CD4-positive, alpha-beta T cell treated with Interleukin-17A for 4 hours (primary cell): ENCODE data around the gene DLG5.

Source experiments
- DNase-seq: peaks from one replicate; pipeline ENCODE4 v3.0.0-alpha.2; 2020; ENCODE audit warnings: mixed read lengths

The DLG5 gene

DNA sequence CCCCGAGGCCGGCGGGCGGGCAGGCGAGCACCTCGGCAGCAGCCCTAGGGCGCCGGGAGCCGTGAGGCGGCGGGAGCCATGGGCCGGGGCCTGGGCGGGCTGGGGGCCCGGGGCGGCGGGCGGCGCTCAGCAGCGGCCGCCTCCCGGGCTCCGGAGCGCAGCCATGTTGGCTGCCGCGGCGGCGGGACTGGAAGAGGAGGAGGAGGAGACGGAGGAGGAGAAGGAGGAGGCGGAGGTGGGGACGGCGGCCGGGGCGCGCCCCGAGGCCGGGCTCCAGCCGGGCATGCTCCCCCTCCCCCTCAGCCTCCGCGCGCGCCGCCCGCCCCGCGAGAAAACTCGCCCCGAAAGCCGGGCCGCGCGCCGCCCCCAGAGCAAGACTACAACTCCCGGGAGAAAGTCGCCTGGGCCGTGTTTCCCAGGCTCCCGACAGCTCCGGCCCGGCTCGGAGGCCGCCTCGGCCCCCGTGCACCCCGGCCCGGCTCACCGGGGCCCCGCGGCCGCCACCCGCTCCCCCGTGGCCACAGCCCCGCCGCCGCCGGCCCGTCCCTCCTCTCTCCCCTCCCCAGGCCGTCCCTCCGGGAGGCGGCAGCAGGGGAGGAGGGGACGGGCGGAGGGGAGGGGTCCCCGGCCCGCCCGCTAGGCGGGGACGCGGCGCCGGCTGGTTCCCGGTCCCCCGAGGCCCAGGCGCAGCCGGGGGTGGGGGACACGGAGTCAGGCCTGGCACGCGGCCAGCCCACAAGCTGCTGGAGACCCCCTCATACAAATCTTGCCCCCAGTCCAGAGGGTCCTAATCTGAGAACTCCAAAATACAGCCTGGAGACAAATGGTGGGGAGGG lies at the start of gene DLG5:
Gene DLG5 (minus strand): TSS at position 190 of the 836 bp plus-strand sequence. CDS start 235 bp downstream, outside the sequence.
- DNase-seq, result peak; percentile 15

DNA sequence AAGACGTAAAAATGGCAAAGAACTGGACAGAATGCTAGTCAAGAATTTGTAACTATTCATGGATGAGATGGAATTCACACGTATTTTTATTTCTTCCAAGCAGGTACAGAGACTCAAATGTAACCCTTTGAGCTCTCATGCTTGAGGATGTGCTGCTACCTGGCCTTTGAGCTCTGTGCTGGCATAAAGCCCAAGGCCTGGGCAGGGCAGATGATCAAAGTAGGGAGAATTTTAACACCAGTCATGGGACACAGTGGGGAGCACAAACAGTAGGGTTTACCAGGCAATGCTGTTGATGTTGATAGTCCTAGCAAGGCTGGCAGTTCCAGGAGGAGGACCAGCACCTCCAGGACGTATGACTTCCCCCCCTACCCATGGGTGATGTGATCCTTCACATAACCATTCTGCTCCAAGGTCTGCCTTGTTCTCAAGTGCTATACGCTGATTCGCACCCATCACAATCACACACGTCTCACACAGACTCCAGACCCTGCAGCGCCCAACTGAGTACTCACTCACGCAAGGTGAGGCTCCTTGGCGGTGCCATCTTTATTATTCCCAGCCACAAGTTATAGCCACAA lies 48.6 kb upstream of the DLG5 start:
- DNase-seq, result no peak

DNA sequence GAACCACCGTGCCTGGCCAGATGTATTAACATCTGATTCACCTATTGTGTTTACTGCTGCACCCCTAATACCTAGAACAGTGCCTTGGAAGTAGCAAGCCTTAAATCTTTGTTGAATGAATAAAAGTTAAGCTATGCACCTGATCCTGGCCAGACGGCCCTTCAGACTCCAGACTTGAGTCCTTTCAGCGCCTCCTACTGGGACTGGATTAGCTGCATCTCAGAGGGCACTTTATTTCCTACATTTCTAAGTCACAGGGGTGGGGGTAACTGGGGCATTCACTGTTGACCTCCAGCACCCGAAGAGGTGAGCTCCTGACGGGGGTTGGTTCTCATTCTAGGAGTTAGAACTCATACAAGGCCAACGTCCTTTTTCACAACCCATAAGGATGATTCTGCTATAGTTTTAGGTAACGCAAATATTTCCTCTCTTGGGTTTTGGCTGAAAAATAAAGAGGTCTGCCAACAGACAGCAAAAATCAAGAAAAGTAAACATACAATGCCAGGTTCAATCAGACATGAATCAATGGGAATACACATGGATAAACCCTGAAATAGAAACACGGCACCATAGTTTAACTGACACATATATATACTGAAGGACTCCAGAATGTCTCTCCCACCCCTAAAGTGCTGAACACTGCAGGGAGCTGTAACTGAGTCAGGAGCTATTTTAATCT lies 48.0 kb upstream of the DLG5 start:
- DNase-seq, result no peak

DNA sequence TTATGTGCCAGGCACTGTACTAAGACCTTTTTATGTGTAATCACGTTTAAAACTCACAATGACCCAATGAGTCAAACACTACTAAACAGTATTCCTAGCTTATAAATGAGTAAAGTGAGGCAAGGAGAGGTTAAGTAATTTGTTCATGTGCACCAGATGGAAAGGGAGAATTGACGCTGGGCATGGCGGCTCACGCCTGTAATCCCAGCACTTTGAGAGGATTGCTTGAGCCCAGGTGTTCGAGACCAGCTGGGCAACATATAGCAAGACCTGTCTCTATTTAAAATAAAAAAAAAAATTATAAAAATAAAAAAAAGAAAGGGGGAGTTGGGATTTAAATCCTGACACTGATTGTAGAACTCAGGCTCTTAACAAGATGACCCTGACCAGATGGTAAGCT lies 46.7 kb upstream of the DLG5 start:
- no peak for DNase-seq

DNA sequence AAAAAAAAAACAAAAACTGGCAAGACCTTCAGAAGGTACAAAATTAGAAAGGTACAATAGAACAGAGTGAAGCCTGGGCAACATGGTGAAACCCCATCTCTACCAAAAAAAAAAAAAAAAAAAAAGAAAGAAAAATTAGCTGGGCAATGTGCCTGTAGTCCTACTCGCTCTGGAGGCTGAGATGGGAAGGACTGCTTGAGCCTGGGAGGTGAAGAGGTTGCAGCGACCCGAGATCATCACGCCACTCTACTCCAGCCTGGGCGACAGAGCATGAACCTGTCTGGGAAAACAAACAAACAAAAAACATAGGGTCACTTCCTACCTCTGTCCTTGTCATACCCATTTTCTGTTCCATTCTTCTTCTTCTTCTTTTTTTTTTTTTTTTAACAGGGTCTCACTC lies 45.6 kb upstream of the DLG5 start:
- DNase-seq, result no peak

- no peak for DNase-seq
Measured at GRCh38 chr10:77971804-77972144, 45.2 kb upstream of the DLG5 start.

GRCh38 chr10:77970869-77971803 lies 44.6 kb upstream of the DLG5 start:
- DNase-seq, result no peak

GRCh38 chr10:77969114-77969513 lies 42.6 kb upstream of the DLG5 start:
- no peak for DNase-seq

GRCh38 chr10:77967611-77968022 lies 41.1 kb upstream of the DLG5 start:
- DNase-seq, result no peak

DNA sequence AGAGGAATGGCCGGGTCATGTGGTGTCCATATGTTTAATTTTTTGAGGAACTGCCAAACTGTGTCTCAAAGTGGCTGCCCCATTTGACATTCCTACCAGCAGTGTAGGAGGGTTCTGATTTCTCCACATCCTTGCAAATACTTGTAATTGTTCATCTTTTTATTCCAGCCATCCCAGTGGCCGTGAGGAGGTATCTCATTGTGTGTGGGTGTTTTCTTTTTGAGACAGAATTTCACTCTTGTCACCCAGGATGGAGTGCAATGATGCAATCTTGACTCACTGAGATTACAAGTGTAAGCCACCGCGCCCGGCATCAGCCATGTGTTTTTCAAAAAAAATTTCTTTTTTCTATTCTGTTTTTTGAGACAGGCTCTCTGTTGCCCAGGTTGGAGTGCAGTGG lies 38.7 kb upstream of the DLG5 start:
- DNase-seq, result no peak

DNA sequence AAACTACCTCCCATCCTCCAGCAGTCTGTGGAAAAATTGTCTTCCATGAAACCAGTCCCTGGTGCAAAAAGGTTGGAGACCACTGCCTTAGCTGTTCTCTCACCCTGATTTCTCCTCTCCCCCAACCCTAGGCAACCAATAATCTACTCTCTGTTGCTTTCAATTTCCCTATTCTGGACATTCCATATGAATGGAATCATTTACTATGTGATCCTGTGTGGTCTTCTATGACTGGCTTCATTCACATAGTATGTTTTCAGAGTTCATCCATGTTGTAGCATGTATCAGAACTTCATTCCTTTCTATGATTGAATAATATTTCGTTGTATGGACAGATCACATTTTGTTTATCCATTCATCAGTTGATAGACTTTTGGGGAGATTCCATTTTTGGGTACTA lies 38.3 kb upstream of the DLG5 start:
- no peak for DNase-seq

DNA sequence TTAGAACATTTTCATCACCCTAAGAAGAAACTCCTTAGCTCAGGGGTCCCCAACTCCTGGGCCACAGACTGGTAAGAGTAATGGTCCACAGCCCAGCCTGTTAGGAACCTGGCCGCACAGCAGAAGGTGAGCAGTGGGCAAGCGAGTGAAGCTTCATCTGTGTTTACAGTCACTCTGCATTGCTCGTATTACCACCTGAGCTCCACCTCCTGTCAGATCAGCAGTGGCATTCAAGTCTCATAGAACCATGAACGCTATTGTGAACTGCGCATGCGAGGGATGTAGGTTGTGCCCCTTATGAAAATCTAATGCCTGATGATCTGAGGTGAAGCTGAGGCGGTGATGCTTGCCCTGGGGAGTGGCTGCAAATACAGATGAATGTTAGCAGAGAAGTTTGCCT lies 37.3 kb upstream of the DLG5 start:
- no peak for DNase-seq

- no peak for DNase-seq
Measured at GRCh38 chr10:77962350-77963146, 36.0 kb upstream of the DLG5 start.

- DNase-seq, result no peak
Measured at GRCh38 chr10:77961668-77962067, 35.1 kb upstream of the DLG5 start.

- no peak for DNase-seq
Measured at GRCh38 chr10:77960829-77961329, 34.3 kb upstream of the DLG5 start.

- no peak for DNase-seq
Measured at GRCh38 chr10:77959887-77960455, 33.4 kb upstream of the DLG5 start.

- DNase-seq, result no peak
Measured at GRCh38 chr10:77959384-77959783, 32.8 kb upstream of the DLG5 start.

DNA sequence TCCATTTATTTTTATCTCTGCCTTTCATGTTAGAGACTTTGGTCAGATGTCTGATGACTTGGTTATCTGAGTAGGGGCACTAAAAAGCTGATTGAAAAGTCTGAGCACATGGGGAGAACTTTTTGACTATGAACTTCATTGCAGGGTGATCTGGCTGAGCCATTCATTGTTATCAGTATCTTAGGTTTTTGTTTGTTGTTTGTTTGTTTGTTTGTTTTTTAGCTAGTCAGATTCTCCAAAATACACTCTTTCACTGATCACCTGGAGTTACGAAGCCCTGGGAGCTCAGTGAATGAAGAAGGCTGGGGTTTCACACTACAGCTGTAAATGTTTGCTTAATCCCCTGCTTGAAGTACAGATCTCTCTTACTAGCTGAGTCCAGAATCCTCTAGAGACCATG lies 28.6 kb upstream of the DLG5 start:
- DNase-seq, result no peak

DNA sequence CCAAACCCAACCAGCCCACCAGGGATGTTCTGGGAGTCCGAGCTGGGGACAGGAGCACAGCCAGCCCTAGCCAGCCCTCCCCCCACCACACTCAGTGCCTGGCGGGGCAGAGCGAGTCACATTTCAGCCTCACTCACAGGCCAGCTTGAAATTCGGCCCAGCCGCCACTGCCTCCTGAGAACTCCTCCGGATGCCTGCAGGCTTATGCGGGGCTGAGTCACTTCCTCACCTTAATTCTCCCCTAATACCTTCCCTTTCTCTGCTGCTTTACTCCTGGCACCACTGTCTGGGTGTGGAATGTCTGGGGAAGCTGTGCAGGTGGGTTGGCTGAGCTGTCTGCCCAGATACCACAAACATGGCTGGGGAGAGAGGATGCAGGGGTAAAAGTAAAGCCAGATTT lies 22.6 kb upstream of the DLG5 start:
- no peak for DNase-seq

GRCh38 chr10:77946084-77946483 lies 19.5 kb upstream of the DLG5 start:
- no peak for DNase-seq

DNA sequence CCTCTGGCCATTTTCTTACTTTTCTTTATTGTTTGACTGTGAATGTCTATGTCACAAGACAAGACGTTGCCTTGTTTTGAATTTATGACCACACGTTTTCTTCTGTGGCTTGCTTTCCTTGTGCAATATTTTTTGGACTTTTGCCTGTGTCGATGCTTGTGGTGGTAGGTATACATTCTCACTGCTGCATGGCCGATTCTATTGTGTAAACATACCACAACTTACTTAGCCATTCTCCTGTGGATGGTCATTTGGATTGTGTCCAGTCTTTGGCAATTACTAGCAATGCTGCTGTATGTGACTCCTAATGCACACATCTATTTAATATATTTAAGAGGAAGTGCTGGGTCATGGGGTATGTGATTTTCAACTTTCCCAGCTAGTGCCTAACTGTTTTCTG lies 18.0 kb upstream of the DLG5 start:
- DNase-seq, result no peak
